ENCODE results near the gene UBTD1.

UBTD1 gene

GRCh38 chr10:97514344-97514743, 15.6 kb downstream of the UBTD1 start:
- no peaks in the 10 kb centered on the region for H3F3A ChIP-seq (ENCODE audit: insufficient read depth)
- no peaks in the 10 kb centered on the region for H3K36me3 ChIP-seq (ENCODE audit: low read length)
- no peaks in the 10 kb centered on the region for H3K27me3 ChIP-seq (ENCODE audit: low read length)
- no peaks in the 10 kb centered on the region for H3K79me2 ChIP-seq (ENCODE audit: insufficient read depth, low read length)
- TF ChIP-seq CTCF (IDR thresholded peaks at IDR 0.05; ENCODE audit: insufficient read depth, low read length, poor library complexity, severe bottlenecking) (no peak), EZH2phosphoT487 (conservative IDR thresholded peaks at IDR 0.05; ENCODE audit: low read length) (no peak)
- H3K4me2 ChIP-seq (ENCODE audit: low read depth, low read length, poor library complexity, severe bottlenecking), result no peak overlapping the region
- H3K9me2 ChIP-seq (replicated peaks; ENCODE audit: insufficient read depth, low read length), result no peaks in the 10 kb centered on the region
- H2AFZ ChIP-seq (ENCODE audit: low read depth, low read length, severe bottlenecking), result no peak overlapping the region
- H3K4me3 ChIP-seq (ENCODE audit: insufficient read depth, low read length, poor library complexity, severe bottlenecking), result no peak overlapping the region
- H3K27ac ChIP-seq (ENCODE audit: low read depth, low read length), result no peak overlapping the region
- no peak overlapping the region for H3K9ac ChIP-seq (ENCODE audit: low read length)
- no peaks in the 10 kb centered on the region for H4K20me1 ChIP-seq (ENCODE audit: low read depth, low read length)
- H3K9me3 ChIP-seq (ENCODE audit: insufficient read depth, low read length), result no peaks in the 10 kb centered on the region

- no peak overlapping the region for H3K4me2 ChIP-seq (ENCODE audit: low read depth, low read length, poor library complexity, severe bottlenecking)
- no peaks in the 10 kb centered on the region for H3K9me3 ChIP-seq (ENCODE audit: insufficient read depth, low read length)
- no peaks in the 10 kb centered on the region for H3K27me3 ChIP-seq (ENCODE audit: low read length)
- H3K4me3 ChIP-seq (ENCODE audit: insufficient read depth, low read length, poor library complexity, severe bottlenecking), result no peak overlapping the region
- TF ChIP-seq EZH2phosphoT487 (conservative IDR thresholded peaks at IDR 0.05; ENCODE audit: low read length), result no peak
- no peak for TF ChIP-seq CTCF (IDR thresholded peaks at IDR 0.05; ENCODE audit: insufficient read depth, low read length, poor library complexity, severe bottlenecking)
- no peak overlapping the region for H3K27ac ChIP-seq (ENCODE audit: low read depth, low read length)
- H3K36me3 ChIP-seq (ENCODE audit: low read length), result no peaks in the 10 kb centered on the region
- H3K9ac ChIP-seq (ENCODE audit: low read length), result no peak overlapping the region
- no peaks in the 10 kb centered on the region for H3K79me2 ChIP-seq (ENCODE audit: insufficient read depth, low read length)
- H2AFZ ChIP-seq (ENCODE audit: low read depth, low read length, severe bottlenecking), result no peak overlapping the region
- no peaks in the 10 kb centered on the region for H4K20me1 ChIP-seq (ENCODE audit: low read depth, low read length)
- H3F3A ChIP-seq (ENCODE audit: insufficient read depth), result no peaks in the 10 kb centered on the region
- H3K9me2 ChIP-seq (replicated peaks; ENCODE audit: insufficient read depth, low read length), result no peaks in the 10 kb centered on the region
Measured at GRCh38 chr10:97515271-97515978, 16.7 kb downstream of the UBTD1 start.

- Histone ChIP-seq H3K4me2 (ENCODE audit: low read depth, low read length, poor library complexity, severe bottlenecking) (no peak overlapping the region), H3K9me2 (replicated peaks; ENCODE audit: insufficient read depth, low read length) (no peaks in the 10 kb centered on the region), H3K79me2 (ENCODE audit: insufficient read depth, low read length) (no peaks in the 10 kb centered on the region), H3F3A (ENCODE audit: insufficient read depth) (no peaks in the 10 kb centered on the region), H3K27ac (ENCODE audit: low read depth, low read length) (no peak overlapping the region), H3K9me3 (ENCODE audit: insufficient read depth, low read length) (no peaks in the 10 kb centered on the region), H3K4me3 (ENCODE audit: insufficient read depth, low read length, poor library complexity, severe bottlenecking) (no peak overlapping the region), H3K27me3 (ENCODE audit: low read length) (no peaks in the 10 kb centered on the region), H2AFZ (ENCODE audit: low read depth, low read length, severe bottlenecking) (no peak overlapping the region), H3K9ac (ENCODE audit: low read length) (no peak overlapping the region), H3K36me3 (ENCODE audit: low read length) (no peaks in the 10 kb centered on the region), H4K20me1 (ENCODE audit: low read depth, low read length) (no peaks in the 10 kb centered on the region)
- TF ChIP-seq EZH2phosphoT487 (conservative IDR thresholded peaks at IDR 0.05; ENCODE audit: low read length) (no peak), CTCF (IDR thresholded peaks at IDR 0.05; ENCODE audit: insufficient read depth, low read length, poor library complexity, severe bottlenecking) (no peak)
Measured at GRCh38 chr10:97517096-97517750, 18.5 kb downstream of the UBTD1 start.

All from SU-DHL-6 (cell line).